Stimulated activated naive CD8-positive, alpha-beta T cell treated with anti-CD3 and anti-CD28 coated beads, Interleukin-15, Interleukin-2, amounts not matched to agents 100 U/mL and 50 U/mL, for 24 hours (primary cell): ENCODE measurements around the gene RPL37A.
"Not testable (repeated sequence)": the region's sequence is repeated elsewhere in the genome, so short reads cannot be mapped to it uniquely, and the experiment has no call there.

ENCODE experiments used
- ATAC-seq: fragments of 150-1000 bp; cut with Tn5 transposase; one replicate; pipeline ENCODE4 v1.10.0; 2021
- DNase-seq: peaks from one replicate; pipeline ENCODE4 v3.0.0; 2021

RPL37A gene

GRCh38 chr2:216517447-216518225, 19.0 kb downstream of the RPL37A start:
- DNase-seq (no peak), ATAC-seq (no peak)

GRCh38 chr2:216518566-216519119, 20.0 kb downstream of the RPL37A start:
- not testable (repeated sequence) for ATAC-seq, DNase-seq

- DNase-seq, result peak; percentile 56
- ATAC-seq, result peak; percentile 57
Observed at GRCh38 chr2:216519154-216519762, 20.6 kb downstream of the RPL37A start.

- ATAC-seq (no peak), DNase-seq (no peak)
Observed at GRCh38 chr2:216520112-216520511, 21.5 kb downstream of the RPL37A start.

GRCh38 chr2:216522892-216523502, 24.4 kb downstream of the RPL37A start:
- DNase-seq (no peak), ATAC-seq (no peak)

- ATAC-seq (no peak), DNase-seq (no peak)
Observed at GRCh38 chr2:216525972-216526371, 27.3 kb downstream of the RPL37A start.

- no peak for DNase-seq
- no peak for ATAC-seq
Observed at GRCh38 chr2:216526939-216527338, 28.3 kb downstream of the RPL37A start.

GRCh38 chr2:216527600-216527999, 29.0 kb downstream of the RPL37A start:
- ATAC-seq (no peak), DNase-seq (no peak)

- DNase-seq (no peak), ATAC-seq (no peak)
Observed at GRCh38 chr2:216532562-216532961, 33.9 kb downstream of the RPL37A start.

- DNase-seq (no peak), ATAC-seq (no peak)
Observed at GRCh38 chr2:216533609-216534008, 35.0 kb downstream of the RPL37A start.

GRCh38 chr2:216534809-216535208, 36.2 kb downstream of the RPL37A start:
- no peak for DNase-seq
- no peak for ATAC-seq

GRCh38 chr2:216535454-216535995, 36.9 kb downstream of the RPL37A start:
- ATAC-seq (no peak), DNase-seq (no peak)

GRCh38 chr2:216536734-216537210, 38.1 kb downstream of the RPL37A start:
- DNase-seq (no peak), ATAC-seq (no peak)

- DNase-seq (no peak), ATAC-seq (no peak)
Observed at GRCh38 chr2:216537366-216537765, 38.7 kb downstream of the RPL37A start.

GRCh38 chr2:216538538-216538937, 39.9 kb downstream of the RPL37A start:
- DNase-seq, result no peak
- no peak for ATAC-seq

GRCh38 chr2:216539120-216539519, 40.5 kb downstream of the RPL37A start:
- DNase-seq, result no peak
- ATAC-seq, result no peak

- no peak for ATAC-seq
- DNase-seq, result no peak
Observed at GRCh38 chr2:216539791-216540241, 41.2 kb downstream of the RPL37A start.

GRCh38 chr2:216540920-216541319, 42.3 kb downstream of the RPL37A start:
- DNase-seq (no peak), ATAC-seq (no peak)

- no peak for ATAC-seq
- no peak for DNase-seq
Observed at GRCh38 chr2:216541505-216541904, 42.9 kb downstream of the RPL37A start.

GRCh38 chr2:216545359-216545758, 46.7 kb downstream of the RPL37A start:
- no peak for ATAC-seq
- DNase-seq, result no peak

- no peak for ATAC-seq
- DNase-seq, result no peak
Observed at GRCh38 chr2:216546241-216546640, 47.6 kb downstream of the RPL37A start.

GRCh38 chr2:216546641-216547403, 48.2 kb downstream of the RPL37A start:
- no peak for DNase-seq
- ATAC-seq, result no peak
